Measurements from ENCODE around the gene DSP. TPM values are rescaled to one million over a fixed set of nuclear protein-coding genes. Genes with fewer than 3 reads are reported as not detected.

DSP gene
- total RNA-seq, 1 donor from 2014 or later, result not detected

DNA sequence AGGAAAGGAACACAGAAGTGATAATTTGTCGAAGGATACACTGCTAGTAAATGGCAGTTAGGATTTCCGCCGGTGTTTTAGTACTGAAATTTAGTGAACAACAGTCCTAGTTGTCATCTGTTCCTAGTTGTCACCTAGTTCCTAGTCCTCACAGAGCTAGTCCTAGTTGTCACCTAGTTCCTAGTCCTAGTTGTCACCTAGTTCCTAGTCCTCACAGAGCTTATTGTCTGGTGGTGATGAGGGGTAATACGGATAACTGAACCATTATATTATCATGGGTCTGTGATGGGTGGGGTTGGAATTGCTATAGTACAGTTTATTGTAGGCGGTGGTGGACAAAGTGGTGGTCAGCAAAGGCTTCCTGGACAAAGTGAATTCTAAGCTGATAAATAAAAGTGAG lies 50.3 kb downstream of the DSP start:
- H3K27me3 Mint-ChIP-seq (ENCODE audit: insufficient read depth), result no peaks in the 10 kb centered on the region
- no peak overlapping the region for H3K27ac Mint-ChIP-seq
- no peaks in the 10 kb centered on the region for H3K9me3 Mint-ChIP-seq
- peaks cover 19% of the 10 kb centered on the region for H3K36me3 Mint-ChIP-seq (ENCODE audit: low read depth)
- intact Hi-C loops (cut with micrococcal nuclease), result loop anchor here (2.0 to 5.0 kb wide), 3 partner anchors 13 to 846 kb away; partner anchors contain the start of genes SLC35B3 and TXNDC5
- peak overlapping the region; percentile 59 for H3K4me3 Mint-ChIP-seq
- no peak for DNase-seq (ENCODE audit: low spot score)
- peaks cover 40% of the 10 kb centered on the region for H3K4me1 Mint-ChIP-seq (ENCODE audit: low read depth)

DNA sequence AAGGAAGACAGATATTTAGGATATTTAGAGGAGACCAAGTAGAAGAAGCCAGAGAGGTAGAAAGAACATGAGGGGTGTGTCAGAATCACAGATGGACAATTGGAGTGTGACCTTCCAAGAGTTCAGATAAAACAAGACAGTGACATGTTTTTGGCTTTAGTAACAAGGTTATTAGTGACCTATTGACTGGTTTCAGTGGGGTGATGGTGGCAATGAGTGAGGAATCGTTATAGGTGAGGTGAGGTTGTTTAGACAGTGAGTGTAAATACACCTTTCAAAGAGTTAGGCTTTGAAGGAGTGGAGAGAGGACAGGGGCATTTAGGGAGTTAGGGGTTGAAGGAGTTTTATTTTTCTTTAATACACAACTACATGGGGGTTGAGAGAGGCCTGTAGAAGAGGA lies 51.8 kb downstream of the DSP start:
- intact Hi-C loops (cut with micrococcal nuclease), result loop anchor here (5.0 kb wide), 1 partner anchor 844 kb away; the partner anchor contains the start of gene SLC35B3
- H3K27me3 Mint-ChIP-seq (ENCODE audit: insufficient read depth), result no peaks in the 10 kb centered on the region
- DNase-seq (ENCODE audit: low spot score), result no peak
- H3K36me3 Mint-ChIP-seq (ENCODE audit: low read depth), result peaks cover 25% of the 10 kb centered on the region
- H3K9me3 Mint-ChIP-seq, result no peaks in the 10 kb centered on the region
- no peak overlapping the region for H3K4me3 Mint-ChIP-seq
- no peak overlapping the region for H3K27ac Mint-ChIP-seq
- H3K4me1 Mint-ChIP-seq (ENCODE audit: low read depth), result peaks cover 40% of the 10 kb centered on the region

DNA sequence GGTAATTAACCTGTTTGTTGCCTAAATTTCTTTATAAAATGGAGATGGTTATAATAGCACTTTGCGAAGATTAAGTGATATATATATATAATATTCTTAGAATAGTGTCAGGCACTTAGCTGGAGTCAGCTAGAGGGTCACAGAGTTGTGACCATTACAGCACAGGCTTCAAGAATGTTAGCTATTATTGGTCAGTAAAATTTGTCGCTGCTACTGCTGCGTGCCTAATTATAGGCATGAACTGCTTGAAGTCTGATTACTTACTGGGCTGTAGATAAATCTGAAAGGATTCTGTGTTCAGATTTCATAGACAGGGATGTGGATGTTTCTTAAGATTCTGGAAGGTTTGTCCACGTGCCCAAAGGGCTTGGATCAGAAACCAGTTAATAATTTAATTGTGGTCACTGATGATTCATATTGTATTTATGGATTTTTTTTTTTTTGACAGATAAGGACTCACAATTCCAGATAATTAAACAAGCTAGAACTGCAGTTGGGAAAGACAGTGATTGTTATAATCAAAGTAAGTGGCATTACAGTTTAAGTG lies 53.2 kb downstream of the DSP start:
- no peak for DNase-seq (ENCODE audit: low spot score)
- H3K9me3 Mint-ChIP-seq, result no peaks in the 10 kb centered on the region
- H3K27me3 Mint-ChIP-seq (ENCODE audit: insufficient read depth), result no peaks in the 10 kb centered on the region
- peaks cover 28% of the 10 kb centered on the region for H3K36me3 Mint-ChIP-seq (ENCODE audit: low read depth)
- peaks cover 35% of the 10 kb centered on the region for H3K4me1 Mint-ChIP-seq (ENCODE audit: low read depth)
- intact Hi-C loops (cut with micrococcal nuclease), result loop anchor here (5.0 kb wide), 1 partner anchor 843 kb away; the partner anchor contains the start of gene SLC35B3
- H3K27ac Mint-ChIP-seq, result no peak overlapping the region
- no peak overlapping the region for H3K4me3 Mint-ChIP-seq

DNA sequence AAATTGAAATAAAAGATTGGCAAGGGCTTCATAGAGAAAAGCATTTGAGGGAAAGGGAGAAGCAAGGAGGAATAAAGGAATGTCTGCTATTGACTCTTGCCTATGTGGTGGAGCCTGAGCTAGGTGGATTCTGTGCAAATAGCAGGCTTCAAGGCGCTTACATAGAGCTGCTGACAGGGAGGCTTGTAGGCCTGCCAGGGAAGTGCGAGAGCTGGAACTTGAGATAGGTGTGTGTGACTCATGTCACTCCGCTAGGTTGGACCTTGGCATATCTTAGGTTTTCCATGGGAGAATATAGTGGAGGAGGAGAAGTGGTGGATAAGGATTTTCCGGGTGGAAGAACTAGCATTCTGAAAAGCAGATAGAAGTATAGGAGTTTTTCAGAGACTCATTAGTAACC lies 62.5 kb downstream of the DSP start:
- Mint-ChIP-seq H3K27me3 (ENCODE audit: insufficient read depth) (no peaks in the 10 kb centered on the region), H3K27ac (peak overlapping the region; percentile 18), H3K9me3 (no peaks in the 10 kb centered on the region), H3K36me3 (ENCODE audit: low read depth) (peaks cover 55% of the 10 kb centered on the region), H3K4me3 (no peak overlapping the region), H3K4me1 (ENCODE audit: low read depth) (peaks cover 22% of the 10 kb centered on the region)
- DNase-seq (ENCODE audit: low spot score), result no peak
- intact Hi-C loops (cut with micrococcal nuclease), result loop anchor here (2.0 kb wide), 1 partner anchor 13 kb away; the partner anchor contains the start of gene SNRNP48

DNA sequence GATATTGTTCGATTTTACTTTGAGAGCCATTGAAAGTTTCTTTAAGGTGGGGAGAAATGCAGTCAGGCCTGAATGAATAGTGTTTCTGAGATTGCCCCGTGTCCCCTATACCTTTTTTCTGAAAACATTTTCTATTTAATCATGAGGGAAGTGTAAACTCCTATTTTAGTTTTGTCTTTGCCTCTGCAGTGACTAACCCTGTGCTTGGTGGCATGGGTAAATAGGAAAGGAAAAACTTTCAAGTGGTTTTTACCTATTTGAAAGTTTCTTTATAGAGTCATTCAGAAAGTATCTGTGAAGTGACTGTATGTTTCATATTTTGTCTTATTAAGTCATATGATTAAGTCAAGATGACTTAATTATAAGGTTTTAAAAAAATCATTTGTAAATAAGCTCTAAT lies 63.0 kb downstream of the DSP start:
- H3K27me3 Mint-ChIP-seq (ENCODE audit: insufficient read depth), result no peaks in the 10 kb centered on the region
- DNase-seq (ENCODE audit: low spot score), result no peak
- peaks cover 55% of the 10 kb centered on the region for H3K36me3 Mint-ChIP-seq (ENCODE audit: low read depth)
- no peak overlapping the region for H3K4me3 Mint-ChIP-seq
- H3K4me1 Mint-ChIP-seq (ENCODE audit: low read depth), result peaks cover 22% of the 10 kb centered on the region
- intact Hi-C loops (cut with micrococcal nuclease), result loop anchor here (2.0 kb wide), 1 partner anchor 14 kb away; the partner anchor contains the start of gene SNRNP48
- peak overlapping the region; percentile 4 for H3K27ac Mint-ChIP-seq
- no peaks in the 10 kb centered on the region for H3K9me3 Mint-ChIP-seq

DNA sequence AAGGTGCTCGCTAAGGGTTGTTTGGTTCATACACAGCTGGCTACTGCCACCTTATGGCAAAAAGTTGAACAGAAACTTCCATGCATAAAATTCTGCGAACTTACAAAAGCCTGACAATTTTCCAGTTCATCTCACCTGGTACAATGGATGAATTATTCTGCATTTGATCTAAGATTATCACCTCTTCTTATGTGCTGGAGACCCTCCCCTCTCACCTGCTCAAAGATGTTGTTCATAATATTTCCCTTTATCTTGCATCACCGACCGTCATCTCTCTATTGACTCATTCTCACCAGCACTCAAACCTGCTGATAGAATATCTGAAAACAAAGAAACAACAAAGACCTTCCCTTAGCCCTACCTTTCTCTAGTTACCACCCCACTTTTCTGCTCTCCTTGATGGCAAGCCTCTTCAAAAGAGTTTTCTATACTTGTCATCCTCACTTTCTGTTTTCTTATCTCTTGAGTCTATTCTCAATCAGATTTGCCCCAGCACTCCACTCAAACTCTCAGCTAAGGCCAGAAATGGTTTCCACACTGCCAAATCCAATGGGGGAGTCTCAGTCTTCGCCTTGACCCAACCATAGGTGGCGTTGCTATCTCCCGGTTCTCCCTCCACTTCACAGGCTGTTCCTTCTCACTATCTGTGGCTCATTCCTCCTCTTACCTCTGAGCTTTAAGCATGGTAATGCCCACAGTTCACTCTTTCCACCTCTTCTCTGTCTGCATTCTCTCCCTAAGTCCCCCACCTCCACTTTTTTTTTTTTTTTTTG lies 74.3 kb downstream of the DSP start:
- DNase-seq (ENCODE audit: low spot score), result no peak
- Mint-ChIP-seq H3K27me3 (ENCODE audit: insufficient read depth) (peaks cover 3% of the 10 kb centered on the region), H3K9me3 (no peaks in the 10 kb centered on the region), H3K4me3 (no peak overlapping the region), H3K27ac (no peak overlapping the region), H3K36me3 (ENCODE audit: low read depth) (peaks cover 9% of the 10 kb centered on the region), H3K4me1 (ENCODE audit: low read depth) (peaks cover 18% of the 10 kb centered on the region)
- intact Hi-C loops (cut with micrococcal nuclease), result loop anchor here (1.0 to 10.0 kb wide), 5 partner anchors 25 to 939 kb away; partner anchors contain the start of genes SLC35B3 and SNRNP48

DNA sequence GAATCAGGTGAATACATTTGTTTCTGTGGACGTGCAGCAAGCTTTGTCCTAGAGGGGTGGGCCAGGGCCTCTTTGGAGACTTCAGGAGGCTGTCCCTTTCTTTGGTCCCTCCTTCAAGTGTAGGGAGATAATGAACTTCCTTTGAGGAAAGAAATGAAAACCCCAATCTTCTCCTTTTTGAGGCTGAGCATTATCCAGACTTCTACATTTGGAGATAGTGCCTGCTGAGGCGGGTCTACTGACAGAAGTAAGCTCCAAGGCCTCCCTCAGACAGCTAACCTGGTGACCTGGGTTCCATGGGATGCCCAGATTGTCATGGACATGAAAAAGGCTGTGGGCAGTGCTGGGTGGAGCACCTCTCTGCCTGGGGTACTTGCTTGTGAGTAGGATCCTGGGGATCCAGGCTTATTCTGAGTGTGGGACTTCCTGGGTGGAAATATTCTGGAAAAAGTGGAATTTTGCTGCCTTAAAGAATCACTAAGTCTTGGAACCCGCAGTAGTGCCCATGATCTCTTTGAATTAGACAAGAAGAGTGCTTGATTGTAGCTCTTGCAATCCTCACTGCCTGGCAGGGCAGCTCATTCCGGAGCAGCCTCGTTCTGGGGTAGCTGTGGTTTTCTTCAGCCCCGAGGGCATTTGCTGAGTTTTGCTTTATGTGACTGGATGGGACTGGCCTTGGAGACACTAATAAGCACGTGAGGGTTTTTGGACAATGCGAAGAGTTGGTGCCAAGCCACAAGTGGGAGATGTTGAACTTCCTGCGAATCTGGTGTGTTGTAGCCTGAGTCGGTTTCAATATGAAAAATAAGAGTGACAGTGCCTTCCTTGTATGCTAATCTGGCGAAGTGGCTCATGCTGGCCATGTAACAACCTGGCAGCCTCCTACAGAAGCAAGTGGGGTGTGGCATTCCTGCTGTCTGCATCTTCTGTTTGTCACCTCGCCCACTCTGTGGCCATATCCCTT lies 76.6 kb downstream of the DSP start:
- Mint-ChIP-seq H3K9me3 (no peaks in the 10 kb centered on the region), H3K36me3 (ENCODE audit: low read depth) (peaks cover 4% of the 10 kb centered on the region), H3K4me3 (no peak overlapping the region), H3K27ac (no peak overlapping the region), H3K27me3 (ENCODE audit: insufficient read depth) (peaks cover 5% of the 10 kb centered on the region), H3K4me1 (ENCODE audit: low read depth) (peaks cover 18% of the 10 kb centered on the region)
- DNase-seq (ENCODE audit: low spot score), result no peak
- intact Hi-C loops (cut with micrococcal nuclease), result loop anchor here (10.0 kb wide), 1 partner anchor 817 kb away; the partner anchor contains the start of gene SLC35B3

DNA sequence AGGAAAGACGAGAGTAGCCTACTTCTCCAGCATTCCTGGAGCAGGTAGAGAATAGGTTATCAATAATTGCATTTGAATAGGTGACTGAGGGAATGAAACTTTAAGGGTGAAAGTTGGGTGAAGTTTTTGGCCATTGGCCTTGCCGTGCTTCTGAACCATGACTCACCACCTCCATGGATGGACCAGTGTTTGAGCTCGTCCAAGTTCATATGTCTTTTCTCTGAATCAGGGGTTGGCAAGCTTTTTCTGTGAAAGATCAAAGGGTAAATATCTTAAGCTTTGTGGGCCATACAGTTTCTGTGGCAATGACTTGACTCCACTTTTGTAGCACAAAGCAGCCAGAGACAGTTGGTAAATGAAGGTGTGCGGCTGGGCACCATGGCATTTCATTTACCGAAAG lies 80.3 kb downstream of the DSP start:
- H3K36me3 Mint-ChIP-seq (ENCODE audit: low read depth), result peaks cover 3% of the 10 kb centered on the region
- peaks cover 11% of the 10 kb centered on the region for H3K4me1 Mint-ChIP-seq (ENCODE audit: low read depth)
- H3K27me3 Mint-ChIP-seq (ENCODE audit: insufficient read depth), result peaks cover 9% of the 10 kb centered on the region
- H3K9me3 Mint-ChIP-seq, result no peaks in the 10 kb centered on the region
- intact Hi-C loops (cut with micrococcal nuclease), result no loop called here
- DNase-seq (ENCODE audit: low spot score), result no peak
- H3K27ac Mint-ChIP-seq, result no peak overlapping the region
- no peak overlapping the region for H3K4me3 Mint-ChIP-seq

DNA sequence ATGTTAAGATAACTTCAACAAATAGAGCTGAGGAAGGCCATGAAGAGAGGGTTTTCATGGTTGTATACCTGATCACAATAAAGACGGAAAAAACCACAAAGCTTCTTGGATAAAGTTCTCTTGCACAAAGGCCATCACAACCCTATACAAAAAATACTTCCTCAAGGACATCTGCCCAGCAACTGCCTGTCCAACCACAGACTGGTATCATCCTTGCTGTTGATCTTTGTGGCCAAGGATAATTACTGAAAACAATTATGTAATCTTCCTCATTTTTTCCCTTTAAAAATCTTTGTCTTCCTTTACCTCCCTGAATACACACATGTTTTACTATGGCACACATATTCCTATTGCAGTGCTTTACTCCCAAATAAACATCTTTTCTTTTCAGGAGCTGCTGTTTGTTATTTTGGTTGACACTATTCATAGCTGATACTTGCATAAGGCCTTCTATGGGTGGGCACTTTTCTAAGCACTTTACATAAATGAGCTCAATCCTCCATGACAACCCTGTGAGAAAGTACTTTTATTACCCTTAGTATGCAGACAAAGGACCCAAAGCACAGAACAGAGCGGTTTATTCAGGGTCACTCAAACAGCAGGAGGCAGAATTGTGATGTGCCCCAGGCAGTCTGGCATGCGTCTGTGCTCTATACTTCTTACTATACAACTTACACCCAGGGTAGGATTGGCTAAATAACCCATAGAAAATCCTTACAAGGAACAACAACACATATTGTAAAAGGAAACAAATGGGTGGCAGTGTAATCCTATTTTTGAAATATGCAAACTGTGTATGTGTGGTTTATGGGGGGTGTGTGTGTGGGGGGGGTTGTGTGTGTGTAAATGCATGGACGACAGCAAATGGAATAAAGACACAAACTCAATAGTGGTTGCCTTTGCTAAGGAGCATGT lies 83.6 kb downstream of the DSP start:
- intact Hi-C loops (cut with micrococcal nuclease), result no loop called here
- H3K27me3 Mint-ChIP-seq (ENCODE audit: insufficient read depth), result peaks cover 10% of the 10 kb centered on the region
- H3K9me3 Mint-ChIP-seq, result no peaks in the 10 kb centered on the region
- H3K27ac Mint-ChIP-seq, result no peak overlapping the region
- no peaks in the 10 kb centered on the region for H3K4me1 Mint-ChIP-seq (ENCODE audit: low read depth)
- H3K4me3 Mint-ChIP-seq, result no peak overlapping the region
- no peak for DNase-seq (ENCODE audit: low spot score)
- no peaks in the 10 kb centered on the region for H3K36me3 Mint-ChIP-seq (ENCODE audit: low read depth)

DNA sequence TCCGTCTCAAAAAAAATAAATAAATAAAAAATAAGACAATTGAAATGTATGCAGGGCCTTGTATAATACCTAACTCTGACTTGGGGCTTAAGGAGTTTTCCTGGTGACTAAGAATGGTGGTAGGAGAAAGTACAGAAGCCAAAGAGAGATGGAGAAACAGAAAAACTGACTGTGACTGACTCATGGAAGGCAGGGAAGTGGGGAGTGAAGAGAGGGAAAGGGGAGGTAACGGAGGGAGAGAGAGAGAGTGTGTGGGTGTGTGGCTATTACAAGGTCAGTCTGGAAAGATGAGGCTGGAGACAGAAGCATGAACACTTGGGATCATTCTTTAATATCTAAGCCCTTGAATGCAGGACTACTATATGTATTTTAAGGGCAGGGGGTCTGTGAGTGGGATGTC lies 87.0 kb downstream of the DSP start:
- Mint-ChIP-seq H3K36me3 (ENCODE audit: low read depth) (no peaks in the 10 kb centered on the region), H3K4me1 (ENCODE audit: low read depth) (no peaks in the 10 kb centered on the region), H3K4me3 (no peak overlapping the region), H3K27ac (no peak overlapping the region), H3K27me3 (ENCODE audit: insufficient read depth) (peaks cover 9% of the 10 kb centered on the region), H3K9me3 (no peaks in the 10 kb centered on the region)
- no peak for DNase-seq (ENCODE audit: low spot score)
- intact Hi-C loops (cut with micrococcal nuclease), result no loop called here

DNA sequence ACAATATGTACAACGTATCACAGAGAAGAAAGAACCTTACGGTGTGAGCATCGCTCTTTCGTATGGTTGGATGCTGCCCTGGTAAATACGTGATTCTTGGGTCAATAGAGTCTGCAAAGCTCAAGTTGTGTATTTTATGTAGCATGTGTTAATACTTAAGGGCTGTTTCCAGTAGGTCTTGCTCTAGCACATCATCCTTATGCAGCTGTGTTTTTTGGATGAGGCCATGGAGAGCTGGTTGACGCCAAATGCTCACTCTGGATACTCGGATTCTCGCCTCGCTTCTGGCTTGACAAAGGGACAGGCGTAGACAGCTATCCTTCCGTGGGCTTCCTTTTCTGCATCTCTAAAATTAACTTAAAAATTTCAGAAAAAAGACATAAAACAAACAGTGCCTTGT lies 87.4 kb downstream of the DSP start:
- peaks cover 8% of the 10 kb centered on the region for H3K27me3 Mint-ChIP-seq (ENCODE audit: insufficient read depth)
- no peaks in the 10 kb centered on the region for H3K4me1 Mint-ChIP-seq (ENCODE audit: low read depth)
- intact Hi-C loops (cut with micrococcal nuclease), result no loop called here
- H3K27ac Mint-ChIP-seq, result no peak overlapping the region
- H3K4me3 Mint-ChIP-seq, result no peak overlapping the region
- no peaks in the 10 kb centered on the region for H3K9me3 Mint-ChIP-seq
- H3K36me3 Mint-ChIP-seq (ENCODE audit: low read depth), result no peaks in the 10 kb centered on the region
- DNase-seq (ENCODE audit: low spot score), result no peak

DNA sequence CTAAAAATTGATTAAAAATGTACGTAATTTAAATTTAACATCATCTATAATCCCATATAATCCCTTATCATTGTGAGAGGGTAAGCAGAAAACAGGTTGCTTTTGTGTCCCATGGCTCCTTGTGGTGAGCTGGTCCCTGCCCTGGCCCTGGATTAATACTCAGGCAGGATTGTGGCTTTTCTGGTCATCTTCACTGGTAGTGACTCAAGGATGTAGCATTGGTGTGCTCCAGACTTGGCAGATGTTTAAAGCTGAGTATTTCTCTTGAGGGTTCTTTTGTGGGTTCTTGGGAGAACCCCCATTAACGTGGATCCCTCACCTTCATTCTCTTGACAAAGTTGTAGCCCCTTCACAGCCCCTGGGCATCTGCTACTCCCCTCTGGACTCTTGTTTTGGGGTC lies 87.8 kb downstream of the DSP start:
- H3K9me3 Mint-ChIP-seq, result no peaks in the 10 kb centered on the region

More for the DNA sequence above, 87.8 kb downstream of the DSP start:
- Mint-ChIP-seq H3K27me3 (ENCODE audit: insufficient read depth) (peaks cover 6% of the 10 kb centered on the region), H3K36me3 (ENCODE audit: low read depth) (no peaks in the 10 kb centered on the region), H3K4me1 (ENCODE audit: low read depth) (no peaks in the 10 kb centered on the region), H3K4me3 (no peak overlapping the region), H3K27ac (no peak overlapping the region)
- intact Hi-C loops (cut with micrococcal nuclease), result no loop called here
- no peak for DNase-seq (ENCODE audit: low spot score)

Measured in activated T-helper 1 cell treated with anti-CD3 and anti-CD28 coated beads, Interleukin-12 subunit alpha, Interleukin-12 subunit beta, Interleukin-2, Interleukin-4 antibody, amounts not matched to agents 30 ng/mL and 10 ng/mL and 1 ng/mL, durations not matched to agents 14 hours and 24 hours and 36 hours (primary cell).